ENCODE results near the gene RCE1.

Gene RCE1

GRCh38 chr11:66857927-66858185 is 14.6 kb downstream of the RCE1 start:
- no peak for DNase-seq

- DNase-seq: no peak
Measured at GRCh38 chr11:66858186-66858938, 15.1 kb downstream of the RCE1 start.

- no peak for DNase-seq
Measured at GRCh38 chr11:66858939-66859685, 15.9 kb downstream of the RCE1 start.

- DNase-seq: no peak
Measured at GRCh38 chr11:66859686-66860448, 16.6 kb downstream of the RCE1 start.

GRCh38 chr11:66860449-66860831 is 17.2 kb downstream of the RCE1 start:
- DNase-seq: no peak

- DNase-seq: no peak
Measured at GRCh38 chr11:66861038-66861773, 18.0 kb downstream of the RCE1 start.

GRCh38 chr11:66861774-66862558 is 18.7 kb downstream of the RCE1 start:
- no peak for DNase-seq

- no peak for DNase-seq
Measured at GRCh38 chr11:66862559-66863037, 19.4 kb downstream of the RCE1 start.

GRCh38 chr11:66863428-66864125 is 20.3 kb downstream of the RCE1 start:
- no peak for DNase-seq

- DNase-seq: no peak
Measured at GRCh38 chr11:66864172-66864901, 21.1 kb downstream of the RCE1 start.

GRCh38 chr11:66864924-66865697 is 21.9 kb downstream of the RCE1 start:
- DNase-seq: no peak

GRCh38 chr11:66866007-66866406 is 22.8 kb downstream of the RCE1 start:
- no peak for DNase-seq

GRCh38 chr11:66866511-66866986 is 23.3 kb downstream of the RCE1 start:
- DNase-seq: no peak

GRCh38 chr11:66867425-66868040 is 24.3 kb downstream of the RCE1 start:
- DNase-seq: no peak

- DNase-seq: no peak
Measured at GRCh38 chr11:66868082-66868725, 25.0 kb downstream of the RCE1 start.

GRCh38 chr11:66868726-66869566 is 25.7 kb downstream of the RCE1 start:
- DNase-seq: peak; percentile 76 to 79

- no peak for DNase-seq
Measured at GRCh38 chr11:66869567-66869870, 26.3 kb downstream of the RCE1 start.

GRCh38 chr11:66870131-66870530 is 26.9 kb downstream of the RCE1 start:
- DNase-seq: no peak

All from CD4-positive, alpha-beta T cell treated with Interleukin-1 beta for 1 hour (primary cell).